ENCODE data around the gene PTPRG. TPM values are rescaled to one million over a fixed set of nuclear protein-coding genes. Genes with fewer than 3 reads are reported as not detected.

The PTPRG gene
- total RNA-seq, 1 experiment from 2014 or later, result 32.1 TPM

- no TSS peak for BruUV-seq (replicated peaks)
- Histone ChIP-seq H3K27ac (ENCODE audit: low read depth, low read length) (peak overlapping the region; percentile 38; the same call in 1 of the 2 replicates), H3K4me3 (replicated peaks in 1 of 2; ENCODE audit: low read depth in 1 of 2, low read length in 2 of 2) (peak overlapping the region in 1 of 2 experiments; percentile 35; a peak in 2 of 4 replicates), H3K9me2 (ENCODE audit: insufficient read depth) (no peaks in the 10 kb centered on the region), H3K27me3 (ENCODE audit: insufficient read depth, low read length) (no peaks in the 10 kb centered on the region), H3K9me3 (ENCODE audit: control insufficient read depth in 1 of 2, insufficient read depth in 1 of 2, low read depth in 1 of 2, low read length in 2 of 2) (no peaks in the 10 kb centered on the region), H3K4me2 (ENCODE audit: low read length) (peak overlapping the region; percentile 72), H3K9ac (ENCODE audit: low read length) (peak overlapping the region; percentile 26; the same call in 1 of the 2 replicates), H4K20me1 (ENCODE audit: insufficient read depth) (no peaks in the 10 kb centered on the region; the same call in 1 of the 2 replicates), H3K36me3 (ENCODE audit: control insufficient read depth in 1 of 2, insufficient read depth in 2 of 2, low read length in 2 of 2) (no peaks in the 10 kb centered on the region), H3K79me2 (ENCODE audit: insufficient read depth, low read length) (peaks cover 17% of the 10 kb centered on the region), H2AFZ (ENCODE audit: low read depth, low read length, poor library complexity, severe bottlenecking) (no peak overlapping the region), H3K4me1 (ENCODE audit: control insufficient read depth in 1 of 2, insufficient read depth in 2 of 2, low read length in 2 of 2) (peaks cover 21 to 22% of the 10 kb centered on the region in 2 experiments)
- POLR2A ChIA-PET, result interaction anchor here (0.6 to 0.7 kb wide), 2 partner anchors 9 to 14 kb away, joined by 3 read pairs; no protein-coding TSS in a partner anchor
- CTCF ChIA-PET, result no interaction called here
- ATAC-seq, result peak; percentile 58
- TF ChIP-seq MAX (IDR thresholded peaks at IDR 0.05), result no peak
- no peak for TF ChIP-seq EZH2 (IDR thresholded peaks at IDR 0.05)
- TF ChIP-seq CEBPB (IDR thresholded peaks at IDR 0.05; ENCODE audit: low read depth), result no peak
- TF ChIP-seq ATF3 (IDR thresholded peaks at IDR 0.05), result no peak
- TF ChIP-seq POLR2AphosphoS5 (IDR thresholded peaks at IDR 0.05; ENCODE audit: low read depth, low read length), result no peak
- TF ChIP-seq, protein P1, sequence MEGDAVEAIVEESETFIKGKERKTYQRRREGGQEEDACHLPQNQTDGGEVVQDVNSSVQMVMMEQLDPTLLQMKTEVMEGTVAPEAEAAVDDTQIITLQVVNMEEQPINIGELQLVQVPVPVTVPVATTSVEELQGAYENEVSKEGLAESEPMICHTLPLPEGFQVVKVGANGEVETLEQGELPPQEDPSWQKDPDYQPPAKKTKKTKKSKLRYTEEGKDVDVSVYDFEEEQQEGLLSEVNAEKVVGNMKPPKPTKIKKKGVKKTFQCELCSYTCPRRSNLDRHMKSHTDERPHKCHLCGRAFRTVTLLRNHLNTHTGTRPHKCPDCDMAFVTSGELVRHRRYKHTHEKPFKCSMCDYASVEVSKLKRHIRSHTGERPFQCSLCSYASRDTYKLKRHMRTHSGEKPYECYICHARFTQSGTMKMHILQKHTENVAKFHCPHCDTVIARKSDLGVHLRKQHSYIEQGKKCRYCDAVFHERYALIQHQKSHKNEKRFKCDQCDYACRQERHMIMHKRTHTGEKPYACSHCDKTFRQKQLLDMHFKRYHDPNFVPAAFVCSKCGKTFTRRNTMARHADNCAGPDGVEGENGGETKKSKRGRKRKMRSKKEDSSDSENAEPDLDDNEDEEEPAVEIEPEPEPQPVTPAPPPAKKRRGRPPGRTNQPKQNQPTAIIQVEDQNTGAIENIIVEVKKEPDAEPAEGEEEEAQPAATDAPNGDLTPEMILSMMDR (IDR thresholded peaks at IDR 0.05 in 2 of 3, conservative IDR thresholded peaks at IDR 0.05 in 1 of 3; ENCODE audit: borderline replicate concordance in 1 of 3, insufficient read depth in 1 of 3, low read depth in 2 of 3, low read length in 2 of 3), result no peak
- no peak for TF ChIP-seq POLR2A (IDR thresholded peaks at IDR 0.05; ENCODE audit: borderline replicate concordance, extremely low read depth, insufficient read depth, insufficient read length)
- no peak for TF ChIP-seq YY1 (IDR thresholded peaks at IDR 0.05; ENCODE audit: extremely low read depth, insufficient replicate concordance, low read depth, low read length)
- no peak for TF ChIP-seq TCF7L2 (IDR thresholded peaks at IDR 0.05; ENCODE audit: borderline replicate concordance, extremely low read depth, insufficient read depth, insufficient read length)
- no peak for TF ChIP-seq CBX3 (IDR thresholded peaks at IDR 0.05; ENCODE audit: low read depth)
- no peak for TF ChIP-seq ZFX (IDR thresholded peaks at IDR 0.05)
- no peak for TF ChIP-seq JUND (IDR thresholded peaks at IDR 0.05)
- TF ChIP-seq, protein P2, sequence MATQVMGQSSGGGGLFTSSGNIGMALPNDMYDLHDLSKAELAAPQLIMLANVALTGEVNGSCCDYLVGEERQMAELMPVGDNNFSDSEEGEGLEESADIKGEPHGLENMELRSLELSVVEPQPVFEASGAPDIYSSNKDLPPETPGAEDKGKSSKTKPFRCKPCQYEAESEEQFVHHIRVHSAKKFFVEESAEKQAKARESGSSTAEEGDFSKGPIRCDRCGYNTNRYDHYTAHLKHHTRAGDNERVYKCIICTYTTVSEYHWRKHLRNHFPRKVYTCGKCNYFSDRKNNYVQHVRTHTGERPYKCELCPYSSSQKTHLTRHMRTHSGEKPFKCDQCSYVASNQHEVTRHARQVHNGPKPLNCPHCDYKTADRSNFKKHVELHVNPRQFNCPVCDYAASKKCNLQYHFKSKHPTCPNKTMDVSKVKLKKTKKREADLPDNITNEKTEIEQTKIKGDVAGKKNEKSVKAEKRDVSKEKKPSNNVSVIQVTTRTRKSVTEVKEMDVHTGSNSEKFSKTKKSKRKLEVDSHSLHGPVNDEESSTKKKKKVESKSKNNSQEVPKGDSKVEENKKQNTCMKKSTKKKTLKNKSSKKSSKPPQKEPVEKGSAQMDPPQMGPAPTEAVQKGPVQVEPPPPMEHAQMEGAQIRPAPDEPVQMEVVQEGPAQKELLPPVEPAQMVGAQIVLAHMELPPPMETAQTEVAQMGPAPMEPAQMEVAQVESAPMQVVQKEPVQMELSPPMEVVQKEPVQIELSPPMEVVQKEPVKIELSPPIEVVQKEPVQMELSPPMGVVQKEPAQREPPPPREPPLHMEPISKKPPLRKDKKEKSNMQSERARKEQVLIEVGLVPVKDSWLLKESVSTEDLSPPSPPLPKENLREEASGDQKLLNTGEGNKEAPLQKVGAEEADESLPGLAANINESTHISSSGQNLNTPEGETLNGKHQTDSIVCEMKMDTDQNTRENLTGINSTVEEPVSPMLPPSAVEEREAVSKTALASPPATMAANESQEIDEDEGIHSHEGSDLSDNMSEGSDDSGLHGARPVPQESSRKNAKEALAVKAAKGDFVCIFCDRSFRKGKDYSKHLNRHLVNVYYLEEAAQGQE (IDR thresholded peaks at IDR 0.05; ENCODE audit: low read depth), result no peak
- TF ChIP-seq EGR1 (IDR thresholded peaks at IDR 0.05; ENCODE audit: low read depth), result no peak
- RAD21 ChIA-PET (ENCODE audit: low non-redundant PET in 1 of 2, low total read pairs in 2 of 2, uncharacterized antibody in 2 of 2, unreplicated experiment in 2 of 2), result no interaction called here
- intact Hi-C loops (cut with micrococcal nuclease), result loop anchor here (10.0 kb wide), 1 partner anchor 521 kb away; no protein-coding TSS in a partner anchor
- no peak for DNase-seq (ENCODE audit: low read depth, low spot score)
These were observed 102.2 kb downstream of the PTPRG start for GRCh38 chr3:61663356-61664104.
